ENCODE measurements around the gene CALB2.
"Not testable (repeated sequence)": the region's sequence is repeated elsewhere in the genome, so short reads cannot be mapped to it uniquely, and the experiment has no call there.

Gene CALB2

GRCh38 chr16:71358464-71358998 is at the start of gene CALB2:
TSS of gene CALB2 (plus strand) at chr16:71358723. CDS start at chr16:71358793, 70 bp downstream.
- peak; percentile 77 to 83 for DNase-seq

DNA sequence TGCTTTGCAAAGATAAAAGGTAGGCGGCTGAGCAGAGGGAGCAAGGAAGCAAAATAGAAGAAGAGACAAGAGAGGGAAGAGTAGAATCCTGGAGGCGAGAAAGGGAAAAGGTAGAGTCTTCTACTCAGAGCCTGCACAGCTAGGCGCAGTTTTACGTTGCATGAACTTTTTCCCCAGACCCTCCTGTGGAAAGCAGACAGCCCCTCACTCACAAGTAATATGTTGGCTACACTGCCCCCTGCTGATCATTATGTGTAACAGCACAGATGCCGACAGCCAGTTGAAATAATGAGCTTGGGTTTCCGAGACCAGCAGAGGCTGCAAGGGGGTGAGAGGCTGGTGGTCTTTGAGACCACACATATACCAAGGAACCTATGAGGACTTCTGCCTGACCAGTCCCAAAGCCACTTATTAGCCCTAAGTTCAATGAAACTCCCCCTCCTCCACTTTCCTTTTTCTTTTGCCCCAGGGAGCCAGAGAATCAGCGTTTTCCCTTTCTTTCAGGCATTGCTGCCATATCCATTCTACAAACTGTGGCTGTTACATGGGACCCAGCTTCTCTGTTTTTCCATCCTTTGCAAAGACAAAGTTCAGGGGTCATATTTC is 46.9 kb upstream of the CALB2 start:
- peak; percentile 24 to 29 for DNase-seq

- not testable (repeated sequence) for DNase-seq
Measured at GRCh38 chr16:71313591-71313990, 44.9 kb upstream of the CALB2 start.

- no peak for DNase-seq
Measured at GRCh38 chr16:71315269-71315668, 43.3 kb upstream of the CALB2 start.

GRCh38 chr16:71319999-71320398 is 38.5 kb upstream of the CALB2 start:
- no peak for DNase-seq

DNA sequence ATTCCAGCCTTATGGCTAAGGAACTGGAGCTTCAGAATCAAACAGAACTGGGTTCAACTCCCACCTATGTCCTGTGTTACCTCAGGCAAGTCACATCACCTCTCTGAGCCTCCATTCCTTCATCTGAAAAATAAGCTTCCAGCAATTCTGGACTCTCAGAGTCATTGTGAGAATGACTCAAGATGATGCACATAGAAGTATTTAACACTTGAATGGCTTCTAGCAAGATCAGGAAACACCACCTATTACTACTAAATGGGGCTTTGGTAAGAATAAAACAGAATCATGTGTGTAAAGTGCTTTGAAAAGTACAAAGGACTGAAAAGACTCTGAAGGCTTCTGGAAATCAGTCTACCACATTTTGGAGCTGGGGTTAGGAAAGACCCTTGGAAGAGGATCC is 30.8 kb upstream of the CALB2 start:
- no peak for DNase-seq

DNA sequence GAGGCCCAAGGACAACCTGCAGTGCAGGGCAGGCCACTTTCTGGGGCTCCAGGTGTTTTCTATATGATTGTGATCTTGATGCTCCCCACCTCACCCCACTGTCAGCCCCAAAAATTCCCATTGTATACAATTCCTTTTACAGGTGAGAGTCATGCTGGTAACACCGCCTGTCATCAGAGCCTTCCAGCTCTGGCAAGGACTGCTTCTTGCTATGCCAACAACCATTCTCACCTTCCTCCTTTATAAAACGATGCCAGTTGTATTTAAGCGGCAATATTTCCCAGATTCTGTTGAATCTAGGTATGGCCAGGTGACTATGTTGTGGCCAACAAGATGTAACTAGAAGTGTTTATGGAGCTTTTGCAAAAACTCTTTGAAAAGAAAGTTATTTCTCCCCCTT is 30.4 kb upstream of the CALB2 start:
- DNase-seq, result no peak

GRCh38 chr16:71337631-71338030 is 20.9 kb upstream of the CALB2 start:
- DNase-seq, result no peak

DNA sequence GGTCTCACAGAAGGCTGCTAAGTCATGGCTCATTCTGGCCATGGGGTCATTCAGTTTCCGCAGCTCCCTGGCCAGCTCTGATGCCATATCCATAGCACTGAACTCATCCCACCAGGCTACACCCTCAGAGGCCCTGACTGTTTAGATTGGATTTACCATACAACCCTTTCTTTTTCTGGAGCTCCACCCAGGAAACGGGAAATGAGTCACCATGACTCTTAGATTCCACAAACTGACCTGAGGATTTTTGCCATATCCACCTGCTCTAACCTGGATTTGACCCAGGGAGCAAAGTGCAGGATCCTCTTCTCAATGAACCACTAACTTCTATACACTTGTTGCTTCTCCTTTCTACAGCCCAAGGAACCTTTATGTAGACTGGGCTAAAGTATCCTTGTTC is 20.3 kb upstream of the CALB2 start:
- DNase-seq, result no peak

GRCh38 chr16:71338632-71339031 is 19.9 kb upstream of the CALB2 start:
- no peak for DNase-seq

GRCh38 chr16:71339236-71340171 is 19.0 kb upstream of the CALB2 start:
- no peak for DNase-seq

- DNase-seq, result no peak
Measured at GRCh38 chr16:71340406-71340805, 18.1 kb upstream of the CALB2 start.

DNA sequence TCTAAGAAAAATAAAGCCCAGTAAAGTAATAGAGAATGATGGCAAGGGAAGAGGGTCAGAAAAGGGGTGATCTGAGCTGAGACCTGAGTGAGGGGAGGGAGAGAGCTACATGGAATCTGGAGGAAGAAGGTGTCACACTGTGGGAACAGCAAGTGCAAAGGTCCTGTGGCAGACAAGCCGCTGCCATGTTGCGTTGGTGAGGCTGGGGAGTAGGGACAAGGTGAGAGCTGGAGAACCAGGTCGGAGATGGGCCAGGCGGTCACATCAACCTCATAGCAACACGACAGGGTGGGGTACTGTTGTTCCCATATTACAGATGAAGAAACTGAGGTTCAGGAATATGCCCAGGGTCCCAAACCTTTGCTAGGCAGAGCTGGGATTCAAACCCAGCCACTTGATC is 16.6 kb upstream of the CALB2 start:
- no peak for DNase-seq

DNA sequence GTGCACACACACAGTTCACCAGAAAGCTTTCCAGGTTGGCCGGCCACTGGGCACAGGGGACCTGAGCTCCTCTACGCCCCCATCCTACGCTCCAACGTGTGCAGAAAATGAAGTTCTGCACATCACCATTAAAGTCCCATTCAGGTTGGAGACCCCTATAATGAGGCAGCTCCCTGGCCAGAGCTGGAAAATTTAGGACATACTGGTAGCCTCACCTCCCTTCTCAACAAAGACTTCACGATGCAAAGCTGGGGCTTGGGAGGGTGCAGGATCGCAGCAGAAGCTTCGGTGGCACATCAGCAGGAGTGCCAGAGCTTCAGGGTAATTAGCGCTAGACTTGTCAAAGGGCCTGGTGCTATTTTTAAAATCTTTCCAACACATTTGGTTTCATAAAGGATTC is 15.4 kb upstream of the CALB2 start:
- no peak for DNase-seq

DNA sequence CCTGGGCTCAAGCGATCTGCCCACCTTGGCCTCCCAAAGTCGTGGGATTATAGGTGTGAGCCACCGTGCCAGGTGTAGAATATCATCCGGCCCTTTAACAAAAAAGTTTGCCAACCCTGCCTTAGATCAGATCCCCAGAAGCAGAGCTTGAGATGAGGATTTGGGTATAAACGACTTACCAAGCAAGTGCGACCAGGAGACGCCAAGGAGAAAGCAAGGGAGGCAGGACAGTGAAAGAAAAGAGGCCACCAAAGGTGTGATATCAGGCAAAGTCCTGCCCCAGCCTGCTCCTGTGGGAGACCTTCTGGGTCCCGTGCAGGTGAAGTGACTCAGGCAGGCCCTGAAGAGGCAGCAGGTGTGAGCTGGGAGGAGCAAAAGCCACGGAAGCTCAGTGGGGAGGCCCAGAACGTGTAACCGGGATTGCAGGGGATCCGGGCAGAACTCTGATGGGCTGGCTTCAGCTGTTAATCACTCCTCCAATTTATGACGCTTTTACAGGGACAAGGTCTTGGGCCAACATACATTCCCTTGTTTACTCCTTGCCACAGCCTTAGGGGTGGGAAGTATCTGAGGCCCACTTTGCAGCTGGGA is 14.1 kb upstream of the CALB2 start:
- DNase-seq, result no peak

GRCh38 chr16:71345031-71345430 is 13.5 kb upstream of the CALB2 start:
- no peak for DNase-seq

DNA sequence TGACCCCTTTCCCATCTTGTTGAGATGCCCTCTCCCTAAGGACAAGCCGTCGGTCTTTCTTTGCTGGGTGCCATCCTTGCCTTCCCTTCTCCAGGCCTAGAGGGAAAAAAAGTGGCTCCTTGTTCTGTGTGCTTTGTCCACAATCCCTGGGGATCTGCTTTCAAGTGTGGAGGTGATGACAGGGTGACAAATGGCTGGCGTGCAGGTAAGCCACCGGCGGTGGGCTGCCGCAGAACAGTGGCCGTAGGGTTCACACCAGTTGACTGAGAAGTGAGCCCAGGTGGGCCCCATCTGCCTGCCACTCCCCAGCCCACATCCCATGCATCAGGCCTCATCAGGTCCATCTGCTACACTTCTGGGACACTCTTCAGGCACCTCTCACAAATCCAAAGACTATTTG is 11.4 kb upstream of the CALB2 start:
- DNase-seq, result no peak

DNA sequence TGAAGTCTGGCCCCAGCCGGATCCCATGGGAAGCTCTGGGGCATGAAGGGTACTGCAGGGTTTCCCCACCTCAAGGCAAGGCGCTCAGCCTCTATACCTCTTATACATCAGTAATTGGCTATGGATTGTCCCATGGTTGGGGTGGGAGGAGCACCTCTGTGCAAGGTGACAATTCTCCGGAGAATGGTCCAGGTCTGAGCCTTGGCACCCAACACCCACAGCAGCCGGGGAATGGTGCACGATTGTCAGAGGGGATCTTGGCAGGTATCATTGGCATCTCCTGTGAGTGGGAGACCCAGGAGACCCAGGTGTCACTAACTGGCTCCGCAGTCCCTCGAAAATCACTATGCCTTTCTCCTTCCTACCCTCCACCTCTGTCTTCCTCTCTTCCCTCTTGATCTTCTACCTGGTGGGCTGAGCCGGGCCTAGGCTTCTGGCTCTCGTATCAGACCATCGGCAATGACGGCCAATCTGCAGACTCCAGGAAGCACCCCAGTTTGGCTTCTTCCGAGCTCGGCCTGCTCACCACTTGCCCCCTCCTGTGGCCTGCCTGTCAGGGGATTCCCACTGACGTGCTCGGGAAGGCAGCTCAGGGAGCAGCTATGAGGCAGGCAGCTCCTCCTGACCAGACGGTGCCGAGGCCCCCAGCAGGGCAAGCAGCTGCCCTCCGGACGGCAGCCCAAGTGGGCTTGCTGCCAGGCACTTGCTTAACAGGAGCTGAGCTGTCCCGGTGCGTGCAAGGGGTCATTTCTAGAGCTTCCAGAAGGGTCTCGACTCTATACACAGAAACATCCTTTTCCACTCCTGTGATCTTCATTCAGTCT is 10.0 kb upstream of the CALB2 start:
- no peak for DNase-seq

DNA sequence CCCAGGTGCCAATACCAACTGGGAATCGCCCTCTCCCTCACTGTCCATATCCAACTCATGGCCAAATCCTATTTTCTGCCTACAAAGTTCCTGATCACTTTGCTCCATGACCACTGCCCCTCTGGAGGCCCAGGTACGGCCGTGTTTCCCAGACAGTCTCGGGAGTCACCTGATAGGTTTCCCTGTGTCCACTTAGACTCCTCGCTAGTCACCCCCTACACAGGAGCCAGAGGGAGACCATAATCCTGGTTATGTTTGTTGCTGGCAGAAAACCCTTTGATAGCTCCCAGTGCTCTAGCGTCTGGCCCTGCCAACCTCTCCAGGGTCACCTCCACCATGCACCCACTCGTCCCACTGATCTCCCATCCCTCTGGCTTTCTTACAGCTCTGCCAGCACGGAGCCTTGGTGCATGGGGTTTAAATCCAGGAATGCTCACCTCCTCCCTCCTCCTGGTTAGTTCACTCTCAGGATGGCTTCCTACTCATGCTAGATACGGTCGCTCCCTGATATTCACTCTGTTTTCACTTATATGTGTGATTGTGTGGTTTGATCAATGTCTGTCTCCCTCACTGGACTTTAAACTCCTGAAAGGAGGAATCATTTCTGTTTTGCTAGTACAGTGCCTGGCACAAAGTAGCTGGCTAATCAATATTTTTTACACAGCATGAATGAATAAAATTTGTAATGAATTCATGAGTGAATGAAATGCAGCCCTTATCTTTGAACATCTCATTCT is 7.5 kb upstream of the CALB2 start:
- DNase-seq, result no peak

DNA sequence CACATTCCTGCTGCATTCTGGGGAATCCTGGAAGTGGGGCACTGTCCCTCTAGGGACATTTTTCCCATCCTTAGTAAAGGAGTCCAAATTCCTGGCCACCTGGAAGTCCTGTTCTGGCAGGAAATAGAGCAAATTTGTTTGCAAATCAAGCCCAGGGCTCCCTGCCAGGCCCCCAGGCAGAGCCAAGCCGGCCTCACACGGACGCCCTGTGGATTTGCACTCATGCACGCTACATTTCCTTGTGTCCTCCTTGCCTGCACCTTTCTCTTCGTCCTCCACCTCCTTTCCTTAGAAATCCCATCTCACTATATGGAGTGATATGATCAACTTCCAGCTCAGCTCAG is 7.0 kb upstream of the CALB2 start:
- no peak for DNase-seq

DNA sequence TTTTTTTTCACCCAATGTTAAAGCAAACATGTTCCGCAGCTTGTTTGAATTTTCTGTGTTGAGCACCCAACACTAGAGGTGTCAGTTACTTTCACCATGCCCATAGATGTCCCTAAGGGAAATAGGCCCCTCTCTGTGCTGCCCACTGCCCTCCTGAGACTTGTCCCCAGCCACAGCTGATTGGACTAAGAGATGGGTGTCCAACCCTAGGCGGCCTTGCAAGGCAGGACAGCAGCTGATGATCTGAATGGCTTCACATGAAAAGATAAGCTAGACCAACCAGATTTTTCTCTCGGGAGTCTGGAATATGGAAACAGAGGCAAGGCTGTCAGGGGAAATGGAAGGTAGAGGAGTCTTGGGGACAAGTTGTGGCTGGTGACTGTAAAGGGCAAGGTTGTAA is 6.1 kb upstream of the CALB2 start:
- DNase-seq, result no peak

GRCh38 chr16:71352963-71353460 is 5.5 kb upstream of the CALB2 start:
- DNase-seq, result no peak

Measured in activated T-cell treated with anti-CD3 and anti-CD28 coated beads, Interleukin-2, amount 50 U/mL, for 48 hours (primary cell).